HEK293 (cell line): Measurements from ENCODE around the gene RGS11.

Source experiments
- CTCF ChIP-seq: fragments of 450-650 bp; formaldehyde crosslinking; IDR thresholded peaks from 2 replicates; pipeline ENCODE4 v1.5.1; 2016; ENCODE audit warnings: missing biosample characterization, missing genetic modification characterization
- GFI1B ChIP-seq: fragments of 450-650 bp; formaldehyde crosslinking; IDR thresholded peaks from 2 replicates; pipeline ENCODE4 v1.5.1; 2016; ENCODE audit warnings: missing biosample characterization, missing genetic modification characterization
- GLI2 ChIP-seq: fragments of 450-650 bp; formaldehyde crosslinking; IDR thresholded peaks from 2 replicates; pipeline ENCODE4; 2017; ENCODE audit warnings: missing biosample characterization, missing genetic modification characterization, low read depth, borderline replicate concordance
- GLIS1 ChIP-seq: fragments of 450-650 bp; formaldehyde crosslinking; IDR thresholded peaks from 2 replicates; pipeline ENCODE4 v1.5.1; 2016; ENCODE audit warnings: missing biosample characterization, missing genetic modification characterization
- GLIS2 ChIP-seq: fragments of 450-650 bp; formaldehyde crosslinking; IDR thresholded peaks from 2 replicates; pipeline ENCODE4 v1.5.1; 2016; ENCODE audit warnings: missing biosample characterization, missing genetic modification characterization
- INSM2 ChIP-seq: fragments of 450-650 bp; formaldehyde crosslinking; IDR thresholded peaks from 2 replicates; pipeline ENCODE4 v1.5.1; 2016; ENCODE audit warnings: missing biosample characterization, missing genetic modification characterization
- MYNN ChIP-seq: fragments of 450-650 bp; formaldehyde crosslinking; IDR thresholded peaks from 2 replicates; pipeline ENCODE4 v1.5.1; 2016; ENCODE audit warnings: missing biosample characterization, missing genetic modification characterization, borderline replicate concordance
- RBAK ChIP-seq: fragments of 450-650 bp; formaldehyde crosslinking; IDR thresholded peaks from 2 replicates; pipeline ENCODE4 v1.5.1; 2016; ENCODE audit warnings: missing biosample characterization, missing genetic modification characterization
- WT1 ChIP-seq: fragments of 450-650 bp; formaldehyde crosslinking; IDR thresholded peaks from 2 replicates; pipeline ENCODE4 v1.5.1; 2016; ENCODE audit warnings: missing biosample characterization, missing genetic modification characterization
- ZBTB17 ChIP-seq: fragments of 450-650 bp; formaldehyde crosslinking; IDR thresholded peaks from 2 replicates; pipeline ENCODE4 v1.5.1; 2016; ENCODE audit warnings: missing biosample characterization, missing genetic modification characterization
- ZFP37 ChIP-seq: fragments of 450-650 bp; formaldehyde crosslinking; IDR thresholded peaks from 2 replicates; pipeline ENCODE4 v1.5.1; 2016; ENCODE audit warnings: missing biosample characterization, missing genetic modification characterization
- ZNF169 ChIP-seq: fragments of 450-650 bp; formaldehyde crosslinking; IDR thresholded peaks from 2 replicates; pipeline ENCODE4 v1.5.1; 2016; ENCODE audit warnings: missing biosample characterization, missing genetic modification characterization
- ZNF19 ChIP-seq: fragments of 450-650 bp; formaldehyde crosslinking; IDR thresholded peaks from 2 replicates; pipeline ENCODE4; 2016; ENCODE audit warnings: missing biosample characterization, missing genetic modification characterization, low read depth
- ZNF274 ChIP-seq, 2 experiments: fragments of 200-500 bp in 1 of 2; fragments of 450-650 bp in 1 of 2; sonication (Bioruptor generic) in 1 of 2; formaldehyde crosslinking in 1 of 2; IDR thresholded peaks; 2 replicates each; pipeline versions ENCODE4 v1.5.1 to v1.6.1; 2014 to 2016; ENCODE audit warnings: borderline replicate concordance in 1 of 2, inconsistent platforms in 1 of 2, low read length in 1 of 2, missing biosample characterization in 1 of 2, missing genetic modification characterization in 1 of 2
- ZNF302 ChIP-seq: fragments of 450-650 bp; formaldehyde crosslinking; IDR thresholded peaks from 2 replicates; pipeline ENCODE4 v1.5.1; 2016; ENCODE audit warnings: missing biosample characterization, missing genetic modification characterization, low read depth
- ZNF449 ChIP-seq: fragments of 450-650 bp; formaldehyde crosslinking; IDR thresholded peaks from 2 replicates; pipeline ENCODE4 v1.5.1; 2017; ENCODE audit warnings: missing biosample characterization, mild to moderate bottlenecking, missing genetic modification characterization, moderate library complexity
- ZNF623 ChIP-seq: fragments of 450-650 bp; formaldehyde crosslinking; IDR thresholded peaks from 2 replicates; pipeline ENCODE4 v1.5.1; 2016; ENCODE audit warnings: missing biosample characterization, missing genetic modification characterization
- ZNF776 ChIP-seq: fragments of 450-650 bp; formaldehyde crosslinking; IDR thresholded peaks from 2 replicates; pipeline ENCODE4 v1.5.0; 2017; ENCODE audit warnings: missing biosample characterization, missing genetic modification characterization, borderline replicate concordance
- ZNF792 ChIP-seq: fragments of 450-650 bp; formaldehyde crosslinking; IDR thresholded peaks from 2 replicates; pipeline ENCODE4 v1.5.1; 2016; ENCODE audit warnings: missing biosample characterization, missing genetic modification characterization
- TF ChIP-seq, protein P1 (sequence below): fragments of 450-650 bp; formaldehyde crosslinking; IDR thresholded peaks from 2 replicates; pipeline ENCODE4 v1.5.1; 2016; ENCODE audit warnings: missing biosample characterization, missing genetic modification characterization, borderline replicate concordance
- TF ChIP-seq, protein P2 (sequence below): fragments of 450-650 bp; formaldehyde crosslinking; IDR thresholded peaks from 2 replicates; pipeline ENCODE4 v1.5.1; 2016; ENCODE audit warnings: missing biosample characterization, missing genetic modification characterization
- TF ChIP-seq, protein P3 (sequence below): fragments of 450-650 bp; IDR thresholded peaks from 2 replicates; pipeline ENCODE4 v1.5.1; 2018; ENCODE audit warnings: missing biosample characterization, missing genetic modification characterization
- TF ChIP-seq, protein P4 (sequence below): fragments of 450-650 bp; formaldehyde crosslinking; IDR thresholded peaks from 2 replicates; pipeline ENCODE4 v1.5.1; 2016; ENCODE audit warnings: missing biosample characterization, missing genetic modification characterization

RGS11 gene

DNA sequence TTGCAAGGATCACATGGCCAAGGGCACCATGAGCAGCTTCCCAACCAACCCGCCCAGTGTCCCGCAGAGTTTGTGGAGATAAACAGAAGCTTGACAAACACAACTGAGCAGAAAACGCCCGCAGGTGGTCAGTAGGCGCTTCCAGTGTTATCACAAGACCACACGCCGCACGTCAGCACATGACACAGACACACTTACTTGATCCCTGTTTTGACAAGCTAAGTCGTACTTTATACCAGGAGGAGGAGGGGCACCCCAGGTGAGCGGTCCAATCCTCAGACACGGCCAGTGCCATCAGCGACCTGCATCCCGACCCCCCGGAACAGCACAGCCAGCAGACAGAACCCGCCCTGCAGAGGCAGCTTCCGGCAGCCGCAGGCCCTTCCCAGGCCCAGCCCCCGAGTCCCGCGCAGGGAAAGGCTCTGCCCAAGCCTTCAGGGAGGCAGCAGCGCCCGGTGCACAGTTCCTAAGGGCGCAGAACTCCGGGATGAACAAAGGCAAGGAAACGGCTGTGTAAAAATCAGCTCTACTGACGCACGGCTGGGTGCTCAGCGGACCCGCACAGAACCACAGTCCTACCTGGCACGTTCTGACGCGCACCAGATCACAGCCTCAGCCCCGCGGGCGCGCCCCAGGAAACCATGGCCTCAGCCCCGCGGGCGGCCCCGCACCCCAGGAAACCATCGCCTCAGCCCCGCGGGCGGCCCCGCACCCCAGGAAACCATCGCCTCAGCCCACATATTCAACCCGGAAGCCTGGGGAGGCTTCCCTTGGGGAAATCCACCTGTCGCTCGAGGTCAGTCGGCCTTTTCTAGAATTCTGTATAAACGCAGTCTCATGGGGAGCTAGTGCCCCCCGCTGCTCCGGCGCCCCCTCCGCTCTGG lies 48.9 kb upstream of the RGS11 start (continued):
- TF ChIP-seq ZNF449 (tag by site-specific recombination) = peak; percentile 55
- TF ChIP-seq, protein P1, sequence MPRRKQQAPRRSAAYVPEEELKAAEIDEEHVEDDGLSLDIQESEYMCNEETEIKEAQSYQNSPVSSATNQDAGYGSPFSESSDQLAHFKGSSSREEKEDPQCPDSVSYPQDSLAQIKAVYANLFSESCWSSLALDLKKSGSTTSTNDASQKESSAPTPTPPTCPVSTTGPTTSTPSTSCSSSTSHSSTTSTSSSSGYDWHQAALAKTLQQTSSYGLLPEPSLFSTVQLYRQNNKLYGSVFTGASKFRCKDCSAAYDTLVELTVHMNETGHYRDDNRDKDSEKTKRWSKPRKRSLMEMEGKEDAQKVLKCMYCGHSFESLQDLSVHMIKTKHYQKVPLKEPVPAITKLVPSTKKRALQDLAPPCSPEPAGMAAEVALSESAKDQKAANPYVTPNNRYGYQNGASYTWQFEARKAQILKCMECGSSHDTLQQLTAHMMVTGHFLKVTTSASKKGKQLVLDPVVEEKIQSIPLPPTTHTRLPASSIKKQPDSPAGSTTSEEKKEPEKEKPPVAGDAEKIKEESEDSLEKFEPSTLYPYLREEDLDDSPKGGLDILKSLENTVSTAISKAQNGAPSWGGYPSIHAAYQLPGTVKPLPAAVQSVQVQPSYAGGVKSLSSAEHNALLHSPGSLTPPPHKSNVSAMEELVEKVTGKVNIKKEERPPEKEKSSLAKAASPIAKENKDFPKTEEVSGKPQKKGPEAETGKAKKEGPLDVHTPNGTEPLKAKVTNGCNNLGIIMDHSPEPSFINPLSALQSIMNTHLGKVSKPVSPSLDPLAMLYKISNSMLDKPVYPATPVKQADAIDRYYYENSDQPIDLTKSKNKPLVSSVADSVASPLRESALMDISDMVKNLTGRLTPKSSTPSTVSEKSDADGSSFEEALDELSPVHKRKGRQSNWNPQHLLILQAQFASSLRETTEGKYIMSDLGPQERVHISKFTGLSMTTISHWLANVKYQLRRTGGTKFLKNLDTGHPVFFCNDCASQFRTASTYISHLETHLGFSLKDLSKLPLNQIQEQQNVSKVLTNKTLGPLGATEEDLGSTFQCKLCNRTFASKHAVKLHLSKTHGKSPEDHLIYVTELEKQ = peak; percentile 87
- no peak for TF ChIP-seq ZFP37 (tag by site-specific recombination)
- TF ChIP-seq ZNF274 (IDR thresholded peaks at IDR 0.05; ENCODE audit: low read length) = no peak
- TF ChIP-seq ZNF274 (tag by site-specific recombination; IDR thresholded peaks at IDR 0.05; ENCODE audit: borderline replicate concordance) = no peak
- TF ChIP-seq, protein P2, sequence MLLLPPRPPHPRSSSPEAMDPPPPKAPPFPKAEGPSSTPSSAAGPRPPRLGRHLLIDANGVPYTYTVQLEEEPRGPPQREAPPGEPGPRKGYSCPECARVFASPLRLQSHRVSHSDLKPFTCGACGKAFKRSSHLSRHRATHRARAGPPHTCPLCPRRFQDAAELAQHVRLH (tag by site-specific recombination) = peak; percentile 52; the same call in 1 of the 2 replicates
- TF ChIP-seq GLI2 (tag by site-specific recombination) = peak; percentile 94; the same call in 1 of the 2 replicates
- no peak for TF ChIP-seq ZNF169
- TF ChIP-seq, protein P3, sequence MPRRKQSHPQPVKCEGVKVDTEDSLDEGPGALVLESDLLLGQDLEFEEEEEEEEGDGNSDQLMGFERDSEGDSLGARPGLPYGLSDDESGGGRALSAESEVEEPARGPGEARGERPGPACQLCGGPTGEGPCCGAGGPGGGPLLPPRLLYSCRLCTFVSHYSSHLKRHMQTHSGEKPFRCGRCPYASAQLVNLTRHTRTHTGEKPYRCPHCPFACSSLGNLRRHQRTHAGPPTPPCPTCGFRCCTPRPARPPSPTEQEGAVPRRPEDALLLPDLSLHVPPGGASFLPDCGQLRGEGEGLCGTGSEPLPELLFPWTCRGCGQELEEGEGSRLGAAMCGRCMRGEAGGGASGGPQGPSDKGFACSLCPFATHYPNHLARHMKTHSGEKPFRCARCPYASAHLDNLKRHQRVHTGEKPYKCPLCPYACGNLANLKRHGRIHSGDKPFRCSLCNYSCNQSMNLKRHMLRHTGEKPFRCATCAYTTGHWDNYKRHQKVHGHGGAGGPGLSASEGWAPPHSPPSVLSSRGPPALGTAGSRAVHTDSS (tag by site-specific recombination) = no peak
- TF ChIP-seq GFI1B (tag by site-specific recombination) = peak; percentile 75; the same call in 1 of the 2 replicates
- 0 out of 2 replicates have a peak, but pooled peaks have one; percentile 23 for TF ChIP-seq MYNN (tag by site-specific recombination)
- TF ChIP-seq RBAK (tag by site-specific recombination) = no peak
- TF ChIP-seq ZNF776 (tag by site-specific recombination) = no peak
- TF ChIP-seq, protein P4, sequence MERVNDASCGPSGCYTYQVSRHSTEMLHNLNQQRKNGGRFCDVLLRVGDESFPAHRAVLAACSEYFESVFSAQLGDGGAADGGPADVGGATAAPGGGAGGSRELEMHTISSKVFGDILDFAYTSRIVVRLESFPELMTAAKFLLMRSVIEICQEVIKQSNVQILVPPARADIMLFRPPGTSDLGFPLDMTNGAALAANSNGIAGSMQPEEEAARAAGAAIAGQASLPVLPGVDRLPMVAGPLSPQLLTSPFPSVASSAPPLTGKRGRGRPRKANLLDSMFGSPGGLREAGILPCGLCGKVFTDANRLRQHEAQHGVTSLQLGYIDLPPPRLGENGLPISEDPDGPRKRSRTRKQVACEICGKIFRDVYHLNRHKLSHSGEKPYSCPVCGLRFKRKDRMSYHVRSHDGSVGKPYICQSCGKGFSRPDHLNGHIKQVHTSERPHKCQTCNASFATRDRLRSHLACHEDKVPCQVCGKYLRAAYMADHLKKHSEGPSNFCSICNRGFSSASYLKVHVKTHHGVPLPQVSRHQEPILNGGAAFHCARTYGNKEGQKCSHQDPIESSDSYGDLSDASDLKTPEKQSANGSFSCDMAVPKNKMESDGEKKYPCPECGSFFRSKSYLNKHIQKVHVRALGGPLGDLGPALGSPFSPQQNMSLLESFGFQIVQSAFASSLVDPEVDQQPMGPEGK (tag by site-specific recombination) = peak; percentile 77
- no peak for TF ChIP-seq ZNF792 (tag by site-specific recombination)
- peak; percentile 73 for TF ChIP-seq GLIS2 (tag by site-specific recombination)
- peak; percentile 98 for TF ChIP-seq GLIS1 (tag by site-specific recombination)
- no peak for TF ChIP-seq ZNF623
- TF ChIP-seq ZNF302 = no peak
- TF ChIP-seq ZNF19 (tag by site-specific recombination) = no peak
- peak; percentile 68; the same call in 1 of the 2 replicates for TF ChIP-seq ZBTB17 (tag by site-specific recombination)
- peak; percentile 94 for TF ChIP-seq INSM2
- TF ChIP-seq WT1 = peak; percentile 92
- TF ChIP-seq CTCF (tag by site-specific recombination) = no peak
